ENCODE data around the gene CARNS1. TPM values are rescaled to one million over a fixed set of nuclear protein-coding genes. Genes with fewer than 3 reads are reported as not detected.

CARNS1 gene
- total and polyA plus RNA-seq, 2 donors (not counting 1 experiment from before 2014, with no cell fraction given), result 0.05 to 0.17 TPM

DNA sequence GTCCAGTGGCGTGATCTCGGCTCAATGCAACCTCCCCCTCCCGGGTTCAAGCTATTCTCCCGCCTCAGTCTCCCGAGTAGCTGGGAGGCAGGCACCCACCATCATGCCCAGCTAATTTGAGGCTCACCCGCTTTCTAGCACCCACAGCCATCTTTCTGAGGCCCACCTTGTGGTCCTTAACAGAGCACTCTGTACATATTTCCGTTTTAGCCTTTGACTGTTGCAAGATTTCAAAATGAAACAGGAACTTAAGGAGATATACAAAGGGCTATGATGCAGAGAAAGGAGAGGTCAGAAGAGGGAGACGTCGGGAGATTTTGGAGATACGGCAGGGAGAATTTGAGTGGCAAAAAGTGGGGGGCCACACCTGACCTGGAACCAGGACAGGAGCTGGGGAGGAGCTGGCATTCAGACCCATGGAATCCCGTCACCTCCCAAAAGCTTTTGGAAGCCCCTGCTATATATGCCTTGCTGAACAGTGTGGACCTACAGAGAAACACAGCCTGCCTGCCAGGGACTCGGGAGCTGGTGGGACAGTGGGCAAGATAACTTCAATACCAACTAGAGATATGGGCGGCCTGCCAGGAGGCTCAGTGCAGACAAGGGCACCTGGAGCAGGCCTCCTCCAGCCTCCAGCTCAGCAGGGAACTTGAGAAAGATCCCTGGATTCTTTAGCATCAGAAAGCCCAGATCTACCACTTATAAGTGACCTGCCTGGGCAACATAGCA is 34.1 kb upstream of the CARNS1 start:
- no peak overlapping the region for H3K9ac ChIP-seq (ENCODE audit: insufficient read depth, low read length)
- peaks cover 10% of the 10 kb centered on the region for H3K4me1 ChIP-seq (ENCODE audit: control insufficient read depth, extremely low read depth, insufficient read depth, low read length)
- H3K9me3 ChIP-seq (ENCODE audit: control insufficient read depth, insufficient read depth, low read depth, low read length), result no peaks in the 10 kb centered on the region
- no peak overlapping the region for H3K4me3 ChIP-seq (replicated peaks in 1 of 4; ENCODE audit: control extremely low read depth in 1 of 4, insufficient read depth in 1 of 4, low read depth in 3 of 4, low read length in 4 of 4)
- no peak for DNase-seq (ENCODE audit: low read depth in 2 of 2)
- no peak overlapping the region for H3K4me2 ChIP-seq (ENCODE audit: extremely low read depth, insufficient read depth, low read length)
- H3K79me2 ChIP-seq (ENCODE audit: control insufficient read depth, insufficient read depth, low read length), result no peaks in the 10 kb centered on the region
- H3K27ac ChIP-seq (ENCODE audit: insufficient read depth, low read length), result no peak overlapping the region
- H4K20me1 ChIP-seq (ENCODE audit: control insufficient read depth, extremely low read depth, insufficient read depth, low read length), result no peaks in the 10 kb centered on the region
- TF ChIP-seq, protein P1, sequence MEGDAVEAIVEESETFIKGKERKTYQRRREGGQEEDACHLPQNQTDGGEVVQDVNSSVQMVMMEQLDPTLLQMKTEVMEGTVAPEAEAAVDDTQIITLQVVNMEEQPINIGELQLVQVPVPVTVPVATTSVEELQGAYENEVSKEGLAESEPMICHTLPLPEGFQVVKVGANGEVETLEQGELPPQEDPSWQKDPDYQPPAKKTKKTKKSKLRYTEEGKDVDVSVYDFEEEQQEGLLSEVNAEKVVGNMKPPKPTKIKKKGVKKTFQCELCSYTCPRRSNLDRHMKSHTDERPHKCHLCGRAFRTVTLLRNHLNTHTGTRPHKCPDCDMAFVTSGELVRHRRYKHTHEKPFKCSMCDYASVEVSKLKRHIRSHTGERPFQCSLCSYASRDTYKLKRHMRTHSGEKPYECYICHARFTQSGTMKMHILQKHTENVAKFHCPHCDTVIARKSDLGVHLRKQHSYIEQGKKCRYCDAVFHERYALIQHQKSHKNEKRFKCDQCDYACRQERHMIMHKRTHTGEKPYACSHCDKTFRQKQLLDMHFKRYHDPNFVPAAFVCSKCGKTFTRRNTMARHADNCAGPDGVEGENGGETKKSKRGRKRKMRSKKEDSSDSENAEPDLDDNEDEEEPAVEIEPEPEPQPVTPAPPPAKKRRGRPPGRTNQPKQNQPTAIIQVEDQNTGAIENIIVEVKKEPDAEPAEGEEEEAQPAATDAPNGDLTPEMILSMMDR (conservative IDR thresholded peaks at IDR 0.05 in 1 of 2, IDR thresholded peaks at IDR 0.05 in 1 of 2; ENCODE audit: low read depth in 1 of 2, low read length in 2 of 2), result no peak
- no peak for TF ChIP-seq EZH2 (IDR thresholded peaks at IDR 0.05; ENCODE audit: low read length, missing control alignments)
- H3K36me3 ChIP-seq (ENCODE audit: control insufficient read depth, insufficient read depth, low read length), result no peaks in the 10 kb centered on the region
- no peaks in the 10 kb centered on the region for H3K27me3 ChIP-seq (ENCODE audit: control insufficient read depth, insufficient read depth, low read length)
- H2AFZ ChIP-seq (ENCODE audit: low read length), result no peak overlapping the region

DNA sequence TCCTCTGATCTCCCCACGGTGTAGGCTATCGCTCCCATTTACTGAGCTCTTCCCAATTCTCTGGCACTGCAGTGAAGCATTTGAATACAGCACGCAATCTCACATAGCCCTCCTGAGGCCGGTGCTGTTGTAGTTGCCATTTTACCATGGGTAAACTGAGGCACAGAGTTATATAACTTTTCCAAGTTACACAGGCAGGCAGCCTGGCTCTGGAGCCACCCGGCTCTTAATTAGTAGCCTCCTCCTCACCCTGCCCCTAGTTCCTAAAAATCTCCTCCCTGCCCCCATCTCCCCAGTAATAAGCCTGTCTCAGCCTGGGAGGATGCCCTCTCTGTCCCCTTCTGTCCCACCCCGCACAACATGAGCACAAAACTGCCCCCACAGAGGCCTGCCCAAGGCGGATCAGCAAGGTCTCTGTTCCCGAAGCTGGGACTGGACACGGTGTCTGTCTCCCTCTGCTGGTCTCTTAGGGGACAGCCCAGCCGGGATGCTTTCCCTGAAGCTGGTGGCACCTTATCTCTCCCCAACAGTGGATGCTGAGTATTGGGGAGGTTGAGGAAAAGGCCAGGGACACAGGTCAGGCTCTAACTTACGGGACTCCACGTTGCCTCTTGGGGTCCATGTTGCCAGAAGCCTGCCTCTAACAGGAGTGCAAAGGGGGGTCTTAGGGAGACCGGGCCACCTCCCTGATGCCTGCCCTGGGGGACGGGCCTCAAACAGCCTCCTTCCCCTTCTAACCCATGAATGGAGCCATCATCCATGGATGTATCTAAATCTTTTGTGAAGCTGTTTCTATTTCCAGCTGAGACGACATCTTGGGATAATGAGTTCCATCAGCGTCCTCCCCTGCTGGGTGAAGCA is 33.0 kb upstream of the CARNS1 start:
- Histone ChIP-seq H3K9ac (ENCODE audit: insufficient read depth, low read length) (no peak overlapping the region), H3K36me3 (ENCODE audit: control insufficient read depth, insufficient read depth, low read length) (no peaks in the 10 kb centered on the region), H3K4me3 (replicated peaks in 1 of 4; ENCODE audit: control extremely low read depth in 1 of 4, insufficient read depth in 1 of 4, low read depth in 3 of 4, low read length in 4 of 4) (no peak overlapping the region), H2AFZ (ENCODE audit: low read length) (no peak overlapping the region), H4K20me1 (ENCODE audit: control insufficient read depth, extremely low read depth, insufficient read depth, low read length) (no peaks in the 10 kb centered on the region), H3K79me2 (ENCODE audit: control insufficient read depth, insufficient read depth, low read length) (no peaks in the 10 kb centered on the region), H3K9me3 (ENCODE audit: control insufficient read depth, insufficient read depth, low read depth, low read length) (no peaks in the 10 kb centered on the region), H3K4me2 (ENCODE audit: extremely low read depth, insufficient read depth, low read length) (no peak overlapping the region), H3K27ac (ENCODE audit: insufficient read depth, low read length) (no peak overlapping the region), H3K27me3 (ENCODE audit: control insufficient read depth, insufficient read depth, low read length) (no peaks in the 10 kb centered on the region), H3K4me1 (ENCODE audit: control insufficient read depth, extremely low read depth, insufficient read depth, low read length) (peaks cover 10% of the 10 kb centered on the region)
- DNase-seq (ENCODE audit: low read depth in 2 of 2), result peak; percentile 57 to 75
- TF ChIP-seq EZH2 (IDR thresholded peaks at IDR 0.05; ENCODE audit: low read length, missing control alignments), result no peak
- TF ChIP-seq, protein P1 (conservative IDR thresholded peaks at IDR 0.05 in 1 of 2, IDR thresholded peaks at IDR 0.05 in 1 of 2; ENCODE audit: low read depth in 1 of 2, low read length in 2 of 2), result peak; percentile 99

DNA sequence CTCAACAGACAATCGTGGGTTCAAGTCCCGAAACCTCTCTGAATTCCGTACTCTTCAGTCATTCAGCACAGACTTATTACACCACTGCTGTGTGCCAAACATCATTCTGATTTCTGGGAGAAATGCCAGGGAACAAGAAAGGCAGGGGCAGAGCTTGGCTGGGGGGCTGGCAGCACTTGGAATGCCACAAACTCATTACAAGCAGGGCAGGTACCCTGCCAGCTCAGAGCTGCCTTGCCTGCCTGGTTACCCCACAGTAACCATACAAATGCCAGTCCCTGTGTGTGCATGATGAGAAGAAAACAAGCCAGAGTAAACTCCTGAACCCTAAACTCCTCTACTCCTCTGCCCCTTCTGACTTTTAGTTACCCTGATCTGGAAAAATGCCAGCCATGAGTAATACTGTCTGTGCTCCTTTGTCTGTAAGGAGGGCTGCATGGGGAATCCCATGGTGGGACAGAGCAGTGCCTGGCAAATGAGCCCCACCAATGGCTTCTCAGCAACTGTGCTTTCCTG is 30.6 kb upstream of the CARNS1 start:
- Histone ChIP-seq H3K36me3 (ENCODE audit: control insufficient read depth, insufficient read depth, low read length) (no peaks in the 10 kb centered on the region), H3K9me3 (ENCODE audit: control insufficient read depth, insufficient read depth, low read depth, low read length) (no peaks in the 10 kb centered on the region), H3K27ac (ENCODE audit: insufficient read depth, low read length) (no peak overlapping the region), H3K79me2 (ENCODE audit: control insufficient read depth, insufficient read depth, low read length) (no peaks in the 10 kb centered on the region), H4K20me1 (ENCODE audit: control insufficient read depth, extremely low read depth, insufficient read depth, low read length) (no peaks in the 10 kb centered on the region), H3K4me1 (ENCODE audit: control insufficient read depth, extremely low read depth, insufficient read depth, low read length) (peaks cover 5% of the 10 kb centered on the region), H3K27me3 (ENCODE audit: control insufficient read depth, insufficient read depth, low read length) (no peaks in the 10 kb centered on the region), H3K4me2 (ENCODE audit: extremely low read depth, insufficient read depth, low read length) (no peak overlapping the region), H2AFZ (ENCODE audit: low read length) (no peak overlapping the region), H3K4me3 (replicated peaks in 1 of 4; ENCODE audit: control extremely low read depth in 1 of 4, insufficient read depth in 1 of 4, low read depth in 3 of 4, low read length in 4 of 4) (no peak overlapping the region), H3K9ac (ENCODE audit: insufficient read depth, low read length) (no peak overlapping the region)
- TF ChIP-seq, protein P1 (conservative IDR thresholded peaks at IDR 0.05 in 1 of 2, IDR thresholded peaks at IDR 0.05 in 1 of 2; ENCODE audit: low read depth in 1 of 2, low read length in 2 of 2), result no peak
- TF ChIP-seq EZH2 (IDR thresholded peaks at IDR 0.05; ENCODE audit: low read length, missing control alignments), result no peak
- DNase-seq (ENCODE audit: low read depth in 2 of 2), result peak; percentile 43 to 55

Data from fibroblast of lung (primary cell).